ENCODE measurements around the gene TEX13A.

Gene TEX13A

GRCh38 chrX:105173071-105173470 lies 47.4 kb downstream of the TEX13A start:
- no peak for DNase-seq
